GM18951 (cell line): ENCODE results near the gene PREX1.

Source experiments
- POLR2A ChIP-seq: IDR thresholded peaks from 4 replicates; pipeline ENCODE4 v1.6.1; 2011; ENCODE audit warnings: mild to moderate bottlenecking; ENCODE audit not compliant: insufficient read length, insufficient read depth; ENCODE audit errors: extremely low read depth
- in situ Hi-C: fragments of 300-500 bp; cut with MboI; formaldehyde crosslinking; loops from one replicate; pipeline ENCODE4 v1.12.0; 2022; ENCODE audit warnings: low sequenced_read_pairs, mixed read lengths, inconsistent platforms; ENCODE audit not compliant: unreplicated experiment

Gene PREX1

DNA sequence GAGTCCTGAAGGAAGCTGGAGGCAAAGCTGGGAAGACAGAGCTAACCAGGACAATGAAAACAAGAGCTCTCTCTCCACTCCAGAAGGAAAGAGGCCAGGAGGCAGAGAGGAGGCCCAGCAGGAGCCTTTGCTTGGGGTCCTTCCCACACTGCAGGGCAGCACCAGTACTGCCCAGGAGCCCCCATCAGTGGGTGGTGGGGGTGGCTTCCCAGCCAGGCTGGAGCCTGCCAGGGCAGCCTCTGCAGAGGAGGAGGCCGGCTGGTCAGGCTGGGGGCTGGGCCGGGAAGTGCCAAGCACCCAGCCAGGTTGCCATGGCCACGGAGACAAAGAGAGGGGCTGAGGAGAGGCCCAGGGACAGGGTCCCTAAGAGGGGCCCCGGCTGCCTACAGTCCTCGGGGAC lies 33.4 kb downstream of the PREX1 start:
- in situ Hi-C loops = no loop called here
- TF ChIP-seq POLR2A = no peak

DNA sequence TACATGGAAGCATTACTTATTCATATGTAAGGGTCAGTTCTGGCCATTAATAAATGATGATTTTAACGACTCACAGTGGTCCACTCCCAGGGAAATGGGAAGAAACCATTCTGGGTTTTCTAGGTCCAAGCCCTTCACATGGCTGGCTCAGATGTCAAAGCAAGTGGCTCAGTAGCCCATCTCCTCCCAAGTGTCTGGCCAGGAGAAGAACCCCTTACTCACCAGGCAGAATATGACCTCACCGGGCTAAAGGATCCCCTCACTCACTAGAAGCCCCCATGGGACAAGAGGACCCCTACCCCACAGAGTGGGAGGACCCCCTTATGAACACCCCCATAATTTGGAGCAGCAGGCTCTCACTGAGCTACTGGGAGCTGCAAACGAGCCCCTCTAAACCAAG lies 34.0 kb downstream of the PREX1 start:
- no peak for TF ChIP-seq POLR2A
- in situ Hi-C loops = no loop called here

DNA sequence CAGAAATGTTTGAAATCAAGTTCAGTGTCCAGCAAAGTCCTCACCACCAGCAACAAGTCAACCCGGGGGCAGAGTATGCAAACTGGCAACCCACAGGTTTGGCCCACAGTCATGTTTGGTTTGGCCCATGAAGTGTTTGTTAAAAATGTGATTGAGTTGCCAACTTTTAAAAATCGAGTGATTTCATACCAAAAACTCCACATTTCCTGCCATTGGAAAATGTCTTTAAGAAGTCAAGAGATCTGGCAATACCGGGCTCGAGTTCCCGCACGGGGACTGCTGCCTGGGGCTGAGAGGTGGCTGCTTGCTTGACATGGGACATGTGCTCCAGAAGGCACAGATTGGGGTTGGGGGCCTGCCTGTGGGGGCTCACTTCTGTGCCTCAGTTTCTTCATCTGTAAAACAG lies 36.1 kb downstream of the PREX1 start:
- TF ChIP-seq POLR2A = no peak
- in situ Hi-C loops = no loop called here

DNA sequence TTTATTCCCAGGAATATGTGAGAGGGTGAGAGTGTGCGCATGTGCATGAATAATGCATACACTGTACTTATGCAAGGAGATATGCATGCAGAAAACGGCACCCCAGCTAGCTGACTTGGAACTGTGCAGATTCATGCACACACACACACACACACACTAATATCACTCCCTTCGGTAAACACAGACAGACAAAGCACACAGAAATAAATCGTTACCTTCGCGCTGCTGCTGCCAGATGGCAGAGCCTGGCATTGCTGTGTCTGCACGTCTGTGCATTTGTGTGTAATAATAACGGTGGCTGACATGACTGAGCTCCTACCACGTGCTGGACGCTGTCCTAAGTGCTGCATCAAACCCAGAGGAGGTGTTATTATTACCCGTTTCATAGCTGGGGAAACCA lies 36.8 kb downstream of the PREX1 start:
- TF ChIP-seq POLR2A = no peak
- in situ Hi-C loops = no loop called here

DNA sequence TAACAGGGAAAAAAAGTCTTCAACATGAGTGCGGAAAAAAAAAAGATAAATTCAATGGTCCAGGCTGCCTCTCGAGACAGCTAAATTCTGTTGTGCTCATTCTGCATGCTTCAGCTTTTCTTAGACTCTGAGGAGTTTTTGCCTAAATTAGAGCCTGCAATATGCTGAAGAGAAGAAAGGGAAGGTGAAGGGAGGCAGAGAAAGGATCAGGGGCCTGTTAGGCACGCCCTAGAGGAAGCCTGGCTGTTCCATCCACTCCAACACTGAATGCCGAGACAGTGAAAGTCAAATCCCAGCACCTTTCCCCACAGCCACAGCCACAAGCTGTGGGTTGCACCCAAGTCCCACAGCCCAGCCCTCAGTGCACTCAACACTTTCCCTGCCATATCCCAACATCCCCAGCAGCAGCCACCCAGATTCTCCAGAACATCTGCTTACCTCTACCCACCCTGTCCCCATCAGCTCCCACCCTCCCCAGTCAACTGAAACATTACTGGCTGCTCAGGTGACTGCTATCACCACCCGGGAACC lies 37.3 kb downstream of the PREX1 start:
- in situ Hi-C loops = no loop called here

DNA sequence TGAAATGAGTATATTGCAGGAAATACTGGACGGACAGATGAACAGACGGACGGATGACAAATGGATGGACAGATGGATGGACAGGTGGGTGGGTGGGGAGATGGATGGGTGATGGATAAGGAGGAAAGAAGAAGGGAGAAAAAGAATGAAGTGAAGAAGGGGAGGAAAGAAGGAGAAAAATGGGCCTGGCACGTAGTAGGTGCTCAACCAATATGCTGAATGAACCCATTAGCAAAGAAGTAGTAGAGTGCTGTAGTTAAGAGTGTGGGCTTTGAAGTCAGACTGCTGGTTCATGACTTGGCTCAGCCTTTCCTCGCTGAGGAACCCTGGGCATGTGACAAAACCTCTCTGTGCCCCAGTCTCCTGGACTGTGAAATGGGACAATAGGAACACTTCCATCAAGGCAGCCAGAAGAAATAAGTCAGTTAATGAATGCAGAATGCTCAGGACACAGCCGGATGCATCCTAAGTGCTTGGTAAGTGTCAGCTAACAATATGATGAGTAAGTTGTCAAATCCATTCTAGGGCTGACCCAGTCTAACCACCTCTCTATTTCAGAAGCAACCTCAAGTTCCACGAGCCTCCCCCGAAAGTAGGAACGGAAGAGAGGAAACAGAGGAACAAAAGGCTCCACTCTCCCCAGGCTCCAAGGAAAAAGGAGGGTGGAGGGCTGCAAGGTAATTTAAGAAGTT lies 37.9 kb downstream of the PREX1 start:
- TF ChIP-seq POLR2A = no peak
- in situ Hi-C loops = no loop called here

More for the DNA sequence above, 37.3 kb downstream of the PREX1 start:
- no peak for TF ChIP-seq POLR2A

DNA sequence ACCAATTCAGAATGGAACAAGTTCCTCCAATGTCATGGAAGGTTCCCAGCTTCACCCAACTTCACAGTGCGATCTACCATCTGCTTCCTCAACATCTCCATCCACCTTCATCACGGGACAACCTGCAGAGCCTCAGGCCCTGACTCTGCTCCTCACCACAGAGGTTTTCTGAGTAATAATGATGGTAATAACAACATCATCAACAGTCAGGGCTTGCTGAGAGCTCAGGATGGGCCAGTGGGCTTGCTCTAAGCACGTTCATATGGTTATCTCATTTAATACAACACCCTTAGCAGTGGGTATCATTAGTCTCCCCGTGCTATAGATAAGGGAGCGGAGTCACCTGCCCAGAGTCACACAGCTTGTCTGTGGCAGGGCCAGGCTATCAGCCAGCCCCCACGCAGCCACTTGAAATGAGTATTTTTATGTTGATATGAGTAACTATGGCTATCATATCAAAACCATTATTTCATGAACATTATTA lies 38.6 kb downstream of the PREX1 start:
- in situ Hi-C loops = no loop called here
- no peak for TF ChIP-seq POLR2A

DNA sequence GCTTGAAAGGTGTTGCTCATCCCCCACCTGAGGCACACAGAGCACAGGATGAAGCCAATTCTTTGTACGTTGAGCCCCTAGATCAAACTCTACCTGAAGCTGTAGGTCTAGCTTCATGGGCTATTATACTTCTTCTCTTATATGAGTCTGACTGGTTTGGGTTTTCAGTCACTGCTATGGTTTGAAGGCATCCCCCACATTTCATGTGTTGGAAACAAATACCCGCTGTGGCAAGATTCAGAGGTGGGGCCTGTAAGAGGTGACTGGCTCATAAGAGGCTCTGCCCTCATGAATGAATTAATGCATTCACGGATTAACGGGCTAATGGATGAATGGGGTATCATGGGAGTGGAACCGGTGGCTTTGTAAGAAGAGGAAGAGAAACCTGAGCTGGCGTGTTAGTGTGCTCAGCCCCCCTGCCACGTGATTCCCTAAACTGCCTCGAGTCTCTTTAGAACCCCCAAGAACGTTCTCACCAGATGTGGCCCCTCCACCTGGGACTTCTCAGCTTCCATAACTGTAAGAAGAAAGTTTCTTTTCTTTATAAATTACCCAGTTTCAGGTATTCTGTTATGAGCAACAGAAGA lies 39.2 kb downstream of the PREX1 start:
- in situ Hi-C loops = no loop called here
- no peak for TF ChIP-seq POLR2A

DNA sequence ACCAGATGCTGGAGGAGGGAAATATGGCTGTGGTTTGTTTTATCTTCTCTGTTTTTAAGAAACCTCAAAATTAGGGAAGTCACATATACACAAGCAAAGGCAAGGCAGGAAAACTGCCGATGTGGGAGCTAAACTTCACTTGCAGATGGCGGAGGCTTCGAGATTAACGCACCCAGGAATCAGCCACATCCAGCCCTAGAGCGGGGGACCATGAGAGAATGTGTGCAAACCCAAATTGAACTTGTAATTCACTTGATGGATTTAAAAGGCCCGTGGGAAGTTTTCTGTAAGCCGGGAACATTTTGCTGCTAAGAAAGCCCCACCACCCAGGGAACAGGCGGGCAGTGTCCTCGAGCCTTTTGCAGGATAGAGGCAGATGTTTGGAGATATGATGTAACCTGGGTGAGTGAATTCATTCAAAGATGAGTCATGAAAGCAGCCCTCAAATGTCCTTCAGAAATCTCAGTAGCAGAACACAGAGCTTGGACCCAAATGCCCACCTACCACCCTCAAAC lies 39.9 kb downstream of the PREX1 start:
- TF ChIP-seq POLR2A = no peak
- in situ Hi-C loops = no loop called here

DNA sequence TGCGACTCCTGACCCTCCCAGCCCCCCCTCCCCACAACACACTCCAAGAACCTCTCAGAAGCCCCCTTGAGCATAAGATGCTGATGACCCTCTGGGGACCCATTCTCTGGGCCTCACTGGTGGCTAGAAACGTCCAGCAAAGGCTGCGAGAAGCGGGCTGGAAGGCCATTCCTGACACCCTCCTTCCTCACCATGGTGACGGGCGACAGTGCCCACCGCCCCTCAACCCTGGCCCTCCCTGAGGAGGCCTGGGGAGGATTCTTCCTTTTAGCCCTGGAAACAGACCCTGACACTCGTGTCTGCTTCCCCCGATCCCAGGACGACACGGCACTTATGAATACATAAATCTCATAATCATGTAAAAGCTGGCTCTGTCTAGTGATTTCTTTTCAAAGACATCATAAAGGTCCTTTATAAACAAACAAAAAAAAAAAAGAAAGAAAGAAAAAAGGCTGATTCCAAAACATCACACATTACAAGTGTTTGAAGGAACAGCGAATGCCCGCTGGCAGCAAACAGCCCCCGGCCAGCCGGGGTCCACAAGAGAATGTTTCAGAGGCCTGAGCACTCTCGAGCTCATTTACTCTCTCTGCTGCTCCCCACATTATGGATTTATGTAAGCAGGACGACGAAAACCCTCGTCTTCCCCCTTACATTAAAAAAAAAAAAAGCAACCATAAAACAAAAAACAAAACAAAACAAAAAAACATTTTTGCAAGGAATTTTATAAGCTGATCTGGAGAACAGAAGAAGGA lies 40.7 kb downstream of the PREX1 start:
- no peak for TF ChIP-seq POLR2A
- in situ Hi-C loops = no loop called here

DNA sequence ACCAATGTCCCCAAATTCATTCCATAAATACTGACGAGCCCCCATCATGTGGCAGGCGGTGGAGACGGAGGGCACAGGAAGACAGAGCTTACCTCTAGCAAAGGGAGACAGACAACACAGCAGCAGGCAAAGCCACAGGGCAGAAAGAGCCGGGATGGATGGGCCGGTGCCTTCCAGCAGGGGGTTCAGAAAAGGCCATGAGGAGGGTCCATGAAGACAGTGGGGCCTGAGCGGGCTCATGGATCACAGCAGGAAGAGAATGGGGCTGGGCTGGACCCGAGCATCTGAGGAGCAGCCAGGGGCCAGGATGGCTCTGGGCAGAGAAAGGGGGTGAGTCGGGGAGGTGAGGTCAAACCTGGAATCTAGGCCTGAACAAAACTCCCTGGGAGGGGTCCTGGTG lies 42.0 kb downstream of the PREX1 start:
- in situ Hi-C loops = no loop called here
- TF ChIP-seq POLR2A = no peak

DNA sequence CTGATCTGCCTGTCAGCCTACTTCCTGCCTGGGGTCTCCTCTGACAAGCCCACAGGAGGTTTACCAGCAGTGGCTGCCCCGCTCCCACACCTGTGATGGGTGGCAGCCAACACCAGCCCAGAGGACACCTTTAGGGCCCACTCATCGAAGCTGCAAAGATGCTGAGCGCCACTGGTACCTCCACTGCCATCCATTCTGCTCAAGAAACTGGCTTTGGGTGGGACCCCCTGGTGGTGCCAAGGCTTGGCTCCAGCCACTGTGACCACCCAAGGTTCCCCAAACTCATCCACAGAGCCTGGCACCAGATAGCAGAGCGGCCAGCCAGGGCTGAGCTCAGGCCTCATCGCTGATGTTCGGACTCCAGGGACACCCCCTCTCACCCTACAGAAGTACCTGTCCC lies 42.5 kb downstream of the PREX1 start:
- in situ Hi-C loops = no loop called here
- no peak for TF ChIP-seq POLR2A

DNA sequence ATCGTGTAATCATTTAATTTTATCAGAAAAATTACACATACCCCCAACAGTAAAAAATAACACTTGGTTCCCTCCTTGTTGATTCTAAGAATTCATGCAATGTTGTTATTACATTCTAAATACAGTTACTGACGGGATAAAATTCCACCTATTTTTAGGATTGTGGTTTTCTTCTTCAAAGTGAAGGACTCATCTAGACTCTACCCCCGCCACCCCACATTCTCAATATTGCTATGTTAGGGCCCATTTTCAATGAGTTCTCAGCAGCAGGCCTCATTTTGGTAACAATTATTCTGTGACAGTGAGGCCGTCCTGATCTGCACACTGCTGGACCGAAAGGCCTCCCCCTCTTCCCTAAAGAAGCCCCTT lies 43.5 kb downstream of the PREX1 start:
- TF ChIP-seq POLR2A = no peak

More for the DNA sequence above, 43.5 kb downstream of the PREX1 start:
- in situ Hi-C loops = no loop called here
